Activated CD4-positive, alpha-beta T cell treated with anti-CD3 and anti-CD28 coated beads, Interleukin-2, amount 50 U/mL, for 48 hours (primary cell): ENCODE measurements around the gene RPL23.

ENCODE experiments used
- DNase-seq, 2 experiments: peaks; one replicate each; pipeline ENCODE4 v3.0.0-alpha.2; 2020

RPL23 gene

DNA sequence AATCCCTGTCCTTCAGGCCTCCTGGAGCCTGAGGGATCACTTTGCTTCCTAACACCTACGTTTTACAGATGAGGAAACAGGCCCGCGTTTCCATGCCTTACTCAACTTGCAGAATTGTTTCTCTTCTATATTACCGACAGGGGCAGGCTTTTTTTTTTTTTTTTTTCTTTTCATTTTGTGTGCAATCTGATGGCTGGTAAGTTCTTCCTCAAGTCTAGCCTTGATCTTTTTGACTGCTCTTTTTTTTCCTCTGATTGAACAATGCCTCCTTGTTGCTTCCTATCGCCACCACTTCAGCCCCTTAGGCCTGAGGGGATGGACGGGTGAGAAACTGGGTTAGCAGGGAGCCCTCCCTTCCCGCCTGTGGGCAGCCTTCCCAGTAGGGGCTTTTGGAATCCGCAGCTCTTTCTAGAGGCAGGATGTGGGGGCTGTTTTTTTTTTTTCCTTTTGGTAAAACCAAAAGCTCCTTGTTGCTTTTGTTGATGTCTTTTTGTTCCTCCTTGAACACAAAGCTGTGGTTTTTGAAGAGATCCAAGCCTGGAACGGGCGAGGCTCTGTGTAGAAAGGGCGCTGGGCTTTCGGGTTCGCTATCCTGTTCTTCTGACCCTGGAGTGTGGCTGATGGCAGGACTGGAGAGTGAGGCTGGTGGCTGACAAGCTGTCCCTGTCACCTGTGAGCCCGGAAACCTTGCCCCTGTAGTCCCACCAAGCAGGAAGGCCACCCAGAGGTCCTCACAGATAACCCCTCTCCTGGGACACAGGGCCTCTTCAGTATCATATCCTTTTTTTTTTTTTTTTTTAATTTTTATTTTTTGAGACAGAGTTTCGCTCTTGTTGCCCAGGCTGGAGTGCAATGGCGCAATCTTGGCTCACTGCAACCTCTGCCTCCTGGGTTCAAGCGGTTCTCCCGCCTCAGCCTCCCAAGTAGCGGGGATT, 30.3 kb upstream of the RPL23 start:
- DNase-seq = no peak

DNA sequence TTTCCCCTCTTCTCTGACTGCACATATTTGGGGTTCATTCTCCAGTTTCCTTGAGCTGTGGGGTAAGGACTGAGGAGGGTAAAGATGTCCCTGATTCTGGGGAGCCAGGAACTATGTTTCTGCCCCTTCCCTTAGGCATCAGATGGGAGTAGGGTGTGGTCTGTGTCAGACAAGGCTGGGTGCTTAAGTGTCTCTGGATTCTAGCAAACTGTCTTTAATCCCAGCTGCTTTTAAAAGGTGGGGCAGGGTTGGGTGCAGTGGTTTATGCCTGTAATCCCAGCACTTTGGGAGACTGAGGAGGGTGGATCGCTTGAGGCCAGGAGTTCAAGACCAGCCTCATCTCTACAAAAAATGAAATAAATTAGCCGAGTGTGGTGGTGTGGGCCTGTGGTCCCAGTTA, 29.3 kb upstream of the RPL23 start:
- DNase-seq = no peak

DNA sequence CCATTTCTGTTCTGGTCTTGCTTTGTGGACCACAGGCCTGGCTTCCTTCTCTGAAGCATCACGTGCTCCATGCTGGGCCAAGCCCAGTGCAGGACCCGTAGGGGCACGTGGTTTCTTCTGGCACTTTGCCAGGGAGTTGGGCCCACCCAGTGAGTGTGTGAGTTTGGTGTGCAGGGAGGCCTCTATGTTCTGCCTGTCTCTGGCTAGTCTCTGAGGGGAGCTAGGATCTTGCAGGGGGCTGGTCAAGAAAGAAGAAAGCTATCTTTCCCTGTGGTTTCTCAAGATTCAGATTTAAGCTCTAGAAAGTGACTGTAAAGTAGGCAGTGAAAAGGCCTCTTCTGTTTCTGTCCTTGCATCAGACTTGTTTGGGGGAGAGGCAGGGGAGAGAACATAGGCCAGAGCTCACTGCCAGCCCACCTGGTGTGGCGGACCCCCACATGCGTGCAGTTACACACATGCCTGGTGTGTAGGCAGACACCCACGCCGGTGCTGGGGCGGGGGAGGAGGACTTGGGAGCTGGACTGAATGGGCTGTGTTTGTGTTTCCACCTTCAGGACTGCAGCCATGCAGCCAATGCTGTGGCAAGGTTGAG, 28.2 kb upstream of the RPL23 start:
- peak; percentile 48 to 52 for DNase-seq

DNA sequence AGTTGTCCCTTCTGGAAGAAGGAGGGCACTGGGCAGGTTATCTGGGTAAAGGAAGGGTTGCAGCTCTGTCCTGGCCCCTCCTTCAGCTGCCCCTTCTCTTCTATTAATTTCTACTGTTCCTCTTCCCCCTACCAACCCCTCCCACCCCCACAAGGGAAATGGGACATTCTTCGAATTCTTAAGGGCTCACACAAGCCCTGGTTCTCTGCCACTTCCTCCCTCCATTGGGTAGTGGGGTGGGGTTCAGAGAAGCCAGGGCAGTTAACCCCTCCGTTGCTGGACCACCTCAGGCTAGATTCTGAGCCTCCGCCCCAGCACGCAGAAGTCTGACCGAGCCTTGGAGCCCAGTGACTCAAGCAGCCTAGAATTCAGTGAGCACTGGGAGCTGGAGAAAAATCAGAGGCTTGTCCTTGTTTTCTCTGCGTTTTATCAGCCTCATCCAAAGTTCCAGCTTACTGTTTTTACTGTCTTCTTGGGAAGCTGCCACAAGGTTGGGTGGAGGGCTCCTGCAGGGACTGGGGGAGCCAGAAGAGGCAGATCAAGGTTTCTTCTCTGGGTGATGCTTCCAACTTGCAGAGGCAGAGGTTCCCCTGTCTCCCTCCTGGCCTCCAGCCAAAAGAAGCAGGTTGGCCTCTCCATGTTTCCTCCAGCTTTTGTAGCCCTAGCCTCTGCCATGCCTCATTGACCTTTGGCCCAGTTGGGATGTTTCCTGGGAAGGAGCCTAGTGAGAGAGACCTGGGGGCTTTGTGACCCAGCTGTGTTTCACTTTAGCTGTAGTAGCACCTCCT, 26.6 kb upstream of the RPL23 start:
- no peak for DNase-seq

DNA sequence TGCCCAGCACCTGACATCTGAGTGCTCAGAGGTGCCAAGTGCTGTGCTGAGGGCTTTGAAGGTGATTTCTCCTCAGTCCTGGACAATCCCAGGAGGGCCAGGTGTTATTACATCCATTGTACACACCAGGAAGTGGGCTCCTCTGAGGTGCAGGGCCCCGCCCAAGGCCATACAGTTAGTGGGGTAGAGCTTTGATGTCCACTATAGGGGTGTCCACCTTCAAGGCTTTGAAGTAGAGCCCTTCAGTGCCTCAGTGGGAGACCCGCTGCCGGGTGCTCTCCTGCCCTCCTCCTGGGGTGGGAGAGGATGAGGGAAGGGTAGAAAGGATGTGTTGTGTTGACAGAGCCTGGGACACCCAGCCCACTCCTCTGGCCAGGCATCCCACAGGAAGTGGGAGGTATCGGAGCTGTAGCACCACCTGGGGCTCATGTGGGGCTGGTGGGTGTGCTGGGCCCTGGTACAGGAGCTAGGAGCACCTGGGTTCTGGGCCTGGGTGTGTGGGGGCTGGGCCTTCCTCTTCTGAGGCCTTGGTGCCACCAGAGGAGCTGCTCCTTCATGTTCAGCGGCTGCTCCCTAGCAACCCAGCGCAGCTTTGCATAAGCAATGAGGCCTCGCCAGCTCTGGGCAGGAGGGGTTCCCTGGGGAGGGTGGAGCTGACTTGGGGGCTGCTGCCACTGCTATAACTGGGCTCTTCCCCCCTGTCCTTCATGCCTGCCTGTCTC, 23.8 kb upstream of the RPL23 start:
- DNase-seq = no peak

DNA sequence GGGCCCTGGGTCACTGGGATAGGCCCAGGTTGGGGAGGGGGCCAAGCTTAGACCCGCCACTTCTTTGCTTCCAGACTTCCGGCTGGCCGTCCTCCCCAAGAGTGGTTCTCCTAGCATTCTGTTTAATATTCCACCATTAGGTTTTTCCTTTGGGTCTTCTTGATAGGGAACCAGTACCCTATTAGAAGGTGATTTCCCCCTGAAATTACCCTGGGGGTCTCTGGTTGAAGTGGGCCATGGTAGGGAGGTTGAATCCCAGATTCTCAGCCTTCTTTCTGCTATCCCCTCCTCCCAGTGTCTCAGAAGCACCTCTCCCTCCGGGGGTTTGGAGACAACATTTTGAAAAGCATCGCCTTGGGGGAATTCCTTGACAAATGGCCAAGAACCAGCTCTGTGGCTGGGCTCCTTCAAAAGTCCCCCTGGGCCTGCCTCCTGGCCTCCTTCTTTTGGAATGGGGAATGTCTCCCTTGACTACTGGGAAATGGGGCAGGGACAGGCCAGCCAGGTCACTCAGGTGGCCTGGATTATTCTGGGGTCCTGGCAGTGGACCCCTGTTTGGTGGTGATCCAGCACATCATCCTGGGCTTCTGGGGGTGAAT, 22.1 kb upstream of the RPL23 start:
- no peak for DNase-seq

DNA sequence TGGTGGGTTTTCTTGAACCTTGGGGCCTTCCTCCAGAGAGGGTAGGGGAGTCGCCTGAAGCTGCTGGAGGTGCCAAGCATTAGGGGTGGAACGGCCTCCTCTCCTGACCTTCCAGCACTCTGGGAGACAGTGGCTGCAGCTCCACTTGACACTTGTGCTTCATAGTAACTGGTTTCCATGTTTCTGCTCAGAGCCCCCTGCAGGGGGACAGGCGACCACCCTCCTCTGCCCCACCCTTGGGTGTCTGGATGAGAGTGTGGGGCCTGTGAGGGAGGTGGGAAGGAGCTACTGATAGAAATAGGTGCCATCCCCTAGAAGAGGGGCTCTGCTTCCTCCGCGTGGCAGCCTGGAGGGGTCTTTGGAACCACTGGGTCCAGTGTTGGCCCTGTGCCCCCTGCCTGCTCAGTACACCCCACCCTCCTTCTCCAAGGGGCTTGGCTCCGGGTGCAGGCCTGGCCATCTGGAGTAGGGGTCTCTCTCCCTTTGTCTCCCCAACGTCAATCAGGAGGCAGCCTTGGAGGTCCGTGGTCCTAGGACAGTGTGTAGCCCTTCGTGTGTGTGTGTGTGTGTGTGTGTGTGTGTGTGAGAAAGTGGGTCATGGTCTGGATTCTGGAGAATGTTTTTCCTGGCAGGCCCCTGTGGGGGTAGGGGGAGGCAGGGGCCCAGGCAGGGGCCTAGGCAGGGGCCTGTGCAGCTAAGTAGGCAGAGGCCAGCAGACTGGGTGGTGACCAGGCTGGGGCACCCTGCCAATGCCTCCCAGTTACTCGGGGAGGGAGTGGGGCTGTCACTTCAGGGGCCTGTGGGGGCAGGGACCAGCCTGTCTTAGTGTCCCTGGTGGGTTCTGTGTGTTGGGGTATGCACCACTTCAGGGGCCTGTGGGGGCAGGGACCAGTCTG, 21.2 kb upstream of the RPL23 start:
- no peak for DNase-seq

DNA sequence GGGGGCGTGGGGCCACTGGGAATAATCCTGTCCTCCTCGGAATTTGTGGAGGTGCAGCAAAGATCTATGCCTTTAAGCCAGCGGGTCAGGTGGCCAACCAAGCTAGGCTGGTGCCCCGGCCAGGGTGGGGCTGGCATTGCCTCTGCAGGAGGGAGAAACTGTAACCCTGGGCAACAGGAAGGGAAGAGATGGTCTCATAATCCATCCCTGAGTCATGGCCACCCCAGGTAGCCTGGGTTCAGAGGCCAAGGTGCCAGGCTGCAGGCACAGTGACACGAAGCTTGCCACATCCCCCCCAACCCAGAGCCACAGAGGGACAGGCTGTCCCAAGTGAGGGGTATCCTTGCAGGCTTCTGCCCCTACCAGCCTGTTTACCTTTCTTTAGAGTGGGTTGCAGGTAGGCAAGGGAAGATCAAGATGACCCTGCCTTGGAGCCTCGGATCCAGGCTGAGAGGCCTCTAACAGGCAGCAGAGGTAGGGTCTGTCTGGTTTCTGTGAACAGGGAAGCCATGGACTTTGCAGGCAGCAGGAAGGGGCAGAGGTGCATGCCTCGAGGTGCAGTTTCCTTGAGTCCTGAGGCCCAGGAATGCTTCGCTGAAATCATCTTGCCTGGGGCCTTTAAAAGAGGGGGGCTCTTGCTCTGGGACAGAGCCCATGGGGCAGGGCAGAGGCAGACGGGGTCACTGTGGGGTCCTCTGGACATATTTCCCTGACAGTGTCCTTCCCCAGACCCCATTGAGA, 20.3 kb upstream of the RPL23 start:
- no peak for DNase-seq

DNA sequence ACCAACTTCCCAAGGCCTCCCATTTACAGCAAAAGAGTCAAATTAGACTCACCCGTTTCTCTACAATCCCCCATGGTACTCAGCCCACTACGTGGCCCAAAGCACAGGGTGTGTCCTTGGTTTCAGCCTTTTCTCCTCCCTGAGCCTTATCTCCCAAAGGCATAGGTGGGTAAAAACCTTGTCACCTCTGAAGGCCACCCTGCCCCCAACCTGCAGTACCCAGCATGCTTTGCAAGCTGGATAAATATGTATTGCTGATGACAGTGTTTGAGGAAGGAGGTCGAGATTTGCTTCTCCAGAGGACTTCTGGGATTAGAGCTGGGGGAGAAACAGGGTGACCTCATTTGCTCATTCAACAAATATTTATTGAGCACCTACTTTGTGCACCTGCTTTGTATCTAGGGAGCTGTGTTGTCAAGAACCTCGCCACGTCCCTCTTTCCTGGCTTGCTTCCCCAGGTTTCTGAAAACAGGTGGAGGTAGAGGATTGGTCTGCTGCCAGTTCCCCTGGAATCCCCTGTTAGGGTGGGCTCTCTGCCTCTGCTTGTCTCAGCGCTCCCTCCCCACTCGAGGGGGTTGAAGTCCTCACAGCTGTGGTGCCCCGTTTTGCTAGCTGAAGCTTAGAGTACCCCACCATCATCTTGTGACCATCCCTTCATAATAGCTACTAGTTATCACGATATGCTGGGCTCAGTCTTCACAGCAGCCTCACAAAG, 19.3 kb upstream of the RPL23 start:
- no peak for DNase-seq

DNA sequence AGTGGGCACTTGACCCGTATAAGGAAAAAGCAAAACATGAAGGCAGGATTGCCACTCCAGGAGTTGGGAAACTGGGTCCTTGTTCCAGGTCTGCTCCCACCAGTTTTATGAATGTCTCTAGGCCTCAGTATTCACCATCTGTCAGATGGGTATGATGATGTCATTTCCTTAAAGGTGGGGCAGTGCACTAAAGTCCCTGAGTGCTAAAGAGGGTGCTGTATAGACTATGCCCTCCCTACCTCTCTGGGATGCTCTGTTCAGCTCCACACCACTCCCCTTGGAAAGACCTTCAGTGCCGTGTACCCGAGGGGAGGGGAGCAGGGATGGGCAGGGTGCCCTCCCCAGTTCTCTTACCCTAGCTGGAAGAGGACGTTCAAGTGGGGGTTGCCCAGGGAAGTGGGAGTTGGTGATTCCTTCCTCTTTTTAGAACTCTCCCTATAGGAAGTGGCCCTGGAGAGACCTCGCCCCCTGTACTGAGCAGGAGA, 18.5 kb upstream of the RPL23 start:
- DNase-seq = no peak

DNA sequence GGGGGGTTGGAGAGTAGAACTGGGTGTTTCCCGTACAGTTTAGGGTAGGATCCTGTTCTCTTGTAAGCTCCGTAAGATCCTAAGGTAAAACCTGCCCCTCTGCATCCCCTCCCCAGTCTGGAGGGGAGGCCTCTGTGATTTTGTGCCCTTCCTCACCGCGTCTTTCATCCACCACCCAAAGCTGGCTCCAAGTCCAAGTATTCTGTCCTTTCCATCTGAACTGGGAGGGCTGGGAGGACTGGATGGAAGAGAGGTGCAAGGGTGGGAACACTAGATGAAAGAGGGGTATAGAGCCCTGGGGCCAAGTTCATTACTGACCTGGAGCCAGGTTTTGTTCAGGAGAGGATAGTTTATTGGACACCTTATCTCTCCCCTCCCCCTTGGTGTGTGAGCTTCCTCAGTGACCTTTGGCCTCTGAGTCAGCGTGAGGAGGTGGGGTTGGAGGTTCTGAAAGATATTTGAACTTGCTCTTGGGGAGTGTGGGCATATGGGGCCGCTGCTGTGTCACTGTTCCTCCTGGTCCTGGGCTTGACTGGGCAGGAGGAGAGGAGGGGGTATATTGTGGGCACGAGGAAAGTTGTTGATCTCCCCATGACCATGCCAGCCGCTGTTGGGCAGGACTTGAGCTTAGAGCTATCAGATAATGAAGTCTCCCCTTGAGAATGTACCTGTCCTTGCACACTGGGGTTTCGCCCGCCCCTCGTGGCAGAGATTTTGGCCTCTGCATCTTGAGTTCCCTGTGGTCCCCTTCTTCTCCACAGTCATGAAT, 17.9 kb upstream of the RPL23 start:
- peak; percentile 81 to 88 for DNase-seq

DNA sequence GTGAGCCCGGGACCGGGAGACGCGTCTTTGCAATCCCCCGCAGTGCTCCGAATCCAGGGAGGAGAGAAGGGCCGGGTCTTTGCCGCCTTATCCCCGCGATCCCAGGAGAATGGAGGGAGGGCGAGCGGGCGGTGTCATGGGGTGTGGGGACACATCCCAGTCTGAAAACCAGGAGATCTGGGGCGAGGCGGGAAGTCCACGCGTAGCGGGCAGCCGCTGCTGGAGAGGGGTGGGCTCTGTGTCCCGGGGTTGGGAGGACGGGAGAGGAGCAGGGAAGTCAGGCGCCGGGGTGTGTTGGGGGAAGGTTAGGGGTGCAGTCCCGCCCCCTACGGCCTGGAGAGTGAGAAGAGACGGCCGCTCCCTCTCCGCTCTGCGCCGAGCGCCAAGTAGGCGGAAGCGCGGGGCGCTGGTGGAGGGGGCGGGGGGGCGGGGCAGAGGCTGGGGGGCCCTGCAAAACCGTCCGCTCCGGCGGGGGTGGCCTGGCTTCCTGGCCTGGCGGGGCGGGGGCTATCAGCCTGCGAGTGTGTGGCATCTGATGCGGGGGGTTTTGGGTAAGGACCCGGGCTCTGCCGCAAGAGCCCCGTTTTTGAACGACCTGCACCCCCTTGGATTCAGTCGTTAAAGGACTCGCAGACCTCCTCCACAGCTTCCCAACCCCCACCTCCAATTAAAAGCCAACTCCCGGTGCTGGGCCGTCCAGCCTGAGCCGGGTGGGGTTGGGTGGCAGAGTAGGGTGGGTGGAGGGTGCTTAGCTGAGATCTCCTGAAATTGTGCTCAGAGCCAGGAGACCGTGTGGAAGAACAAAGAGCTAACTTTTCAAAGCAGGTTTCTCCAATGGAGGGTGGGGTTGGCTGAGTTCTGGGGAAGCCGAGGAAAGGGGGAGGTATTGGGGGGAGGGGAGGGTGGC, 17.0 kb upstream of the RPL23 start:
- DNase-seq = peak; percentile 75 to 78

DNA sequence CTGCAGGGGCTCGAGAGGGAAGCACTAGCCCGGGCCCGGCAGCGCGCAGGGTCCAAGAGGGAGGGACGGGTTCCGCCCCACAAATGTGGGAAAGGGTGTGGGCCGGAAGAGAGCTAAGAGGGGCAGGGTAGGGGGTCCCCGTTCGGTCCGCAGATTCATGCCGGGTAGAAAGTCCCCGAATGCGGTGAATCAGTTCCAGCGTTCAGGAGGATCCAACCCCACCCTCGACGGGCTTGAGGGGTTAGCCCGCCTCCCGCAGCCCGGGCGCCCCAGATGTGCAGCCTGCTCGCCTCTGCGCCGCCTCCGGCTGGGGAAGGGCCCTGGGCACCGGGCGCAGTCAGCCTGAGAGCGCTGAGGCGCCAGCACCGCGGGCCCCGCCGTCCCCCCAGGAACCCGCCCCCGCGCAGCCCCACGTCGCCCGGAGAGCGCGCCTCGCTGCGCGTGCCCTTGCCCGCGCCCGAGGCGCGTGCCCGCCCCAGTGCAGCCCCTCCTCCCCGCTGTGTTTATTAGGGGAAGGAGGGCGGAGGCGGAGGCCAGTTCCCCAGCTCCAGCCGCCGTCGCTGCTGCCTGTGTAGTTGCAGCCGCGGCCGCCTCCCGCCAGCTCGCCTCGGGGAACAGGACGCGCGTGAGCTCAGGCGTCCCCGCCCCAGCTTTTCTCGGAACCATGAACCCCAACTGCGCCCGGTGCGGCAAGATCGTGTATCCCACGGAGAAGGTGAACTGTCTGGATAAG, 16.2 kb upstream of the RPL23 start, which contains the start of gene LASP1:
TSS of gene LASP1 (plus strand) at position 533 of the 733 bp plus-strand sequence. CDS start at position 665, 132 bp downstream.
- DNase-seq = peak; percentile 82 to 86

DNA sequence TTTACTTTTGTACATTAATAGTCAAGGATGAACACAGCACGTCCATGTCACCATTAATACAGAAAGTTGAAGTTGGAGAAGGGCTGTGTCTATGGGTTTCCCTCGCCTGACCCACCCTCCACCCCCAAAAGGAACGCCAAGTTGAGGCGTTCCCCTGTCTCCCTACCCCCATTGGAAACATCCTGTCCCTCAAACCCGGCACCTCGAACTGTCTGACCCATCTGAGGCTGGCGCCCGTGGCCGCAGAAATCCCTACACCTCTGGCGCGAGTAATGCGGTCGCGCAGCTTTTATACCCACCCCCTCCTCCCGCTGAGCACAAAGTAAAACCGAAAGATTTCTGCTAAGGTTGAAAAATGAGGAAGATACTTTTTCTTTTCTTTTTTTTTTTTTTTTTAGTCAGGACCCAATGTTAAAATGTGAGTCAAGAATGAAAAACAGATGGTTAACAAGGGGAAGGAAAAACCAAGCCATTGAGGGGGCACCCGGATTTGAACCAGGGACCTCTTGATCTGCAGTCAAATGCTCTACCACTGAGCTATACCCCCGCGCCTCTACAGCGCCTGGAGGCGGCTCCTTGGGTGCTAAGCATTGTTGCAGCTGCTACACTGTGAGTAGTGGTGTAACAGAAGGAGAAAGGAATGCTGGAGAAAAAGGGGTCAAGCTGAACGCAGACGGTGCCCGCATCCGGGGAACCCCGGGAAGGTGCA, 15.4 kb upstream of the RPL23 start:
- DNase-seq = peak; percentile 94 to 95

DNA sequence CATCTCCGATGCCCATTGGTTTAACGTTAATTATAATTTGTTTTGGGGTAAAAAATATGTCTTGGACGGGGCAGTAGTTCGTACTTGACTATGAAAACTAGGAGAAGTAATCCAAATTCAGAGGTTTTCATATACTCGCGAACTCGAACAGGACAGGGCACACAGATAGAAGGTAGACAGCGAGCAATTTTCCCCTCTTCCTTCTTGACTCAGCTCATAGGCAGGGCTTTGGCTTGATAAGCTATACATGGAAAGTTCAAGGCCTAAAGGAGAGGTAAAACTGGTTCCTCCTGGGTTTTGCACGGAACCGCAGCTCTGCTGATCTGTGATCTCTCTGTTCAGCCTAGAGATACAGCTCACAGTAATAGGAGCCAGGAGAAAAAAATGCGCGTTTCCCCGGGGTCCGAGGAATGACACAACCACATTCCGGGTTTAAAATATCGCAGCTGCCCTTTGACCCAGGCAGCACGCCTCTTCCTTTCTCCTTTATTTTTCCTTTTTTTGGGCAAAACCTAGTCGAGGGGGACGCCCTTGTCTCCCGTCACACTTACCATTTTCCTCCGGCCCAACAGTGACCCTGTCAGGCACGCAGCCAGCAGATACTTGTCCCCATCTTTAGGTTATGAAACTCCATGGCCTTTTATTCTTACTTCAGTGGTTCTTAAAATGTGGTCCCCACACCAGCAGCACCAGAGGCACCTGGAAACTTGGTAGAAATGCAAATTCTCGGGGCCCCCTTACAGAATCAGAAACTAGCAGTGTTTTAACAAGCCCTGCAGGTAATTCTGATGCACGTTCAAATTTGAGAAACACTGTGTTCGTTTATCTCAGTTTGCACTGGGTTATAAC, 14.7 kb upstream of the RPL23 start:
- no peak for DNase-seq
